Thoracic aorta (tissue), 2 donors: ENCODE data around the gene LCE3B. TPM values are rescaled to one million over a fixed set of nuclear protein-coding genes. Genes with fewer than 3 reads are reported as not detected.

Source experiments
- ATAC-seq: fragments of 150-250 bp; one replicate; pipeline ENCODE4 v1.8.0; 2017; ENCODE audit warnings: low read depth; ENCODE audit not compliant: insufficient number of reproducible peaks, low FRiP score
- DNase-seq: peaks from one replicate; pipeline ENCODE4 v3.0.0-alpha.2; 2020; ENCODE audit warnings: low spot score
- H3K27ac ChIP-seq, 2 donors: fragments of 200-600 bp; sonication (generic); 1 replicate in 1 of 2; 2 replicates in 1 of 2; pipeline ENCODE4 v1.5.1; 2016; ENCODE audit warnings: mild to moderate bottlenecking in 2 of 2, moderate library complexity in 2 of 2
- H3K27me3 ChIP-seq: fragments of 200-600 bp; sonication (generic); replicated peaks from 2 replicates; pipeline ENCODE4 v1.6.0; 2016; ENCODE audit warnings: mild to moderate bottlenecking; ENCODE audit not compliant: insufficient read depth
- H3K36me3 ChIP-seq: fragments of 200-600 bp; sonication (generic); one replicate; pipeline ENCODE4 v1.5.1; 2016
- H3K4me1 ChIP-seq, 2 donors: fragments of 200-600 bp; sonication (generic); 1 replicate in 1 of 2; 2 replicates in 1 of 2; pipeline versions ENCODE4 v1.5.1 to v1.6.0; 2016; ENCODE audit warnings: low read depth in 2 of 2, mild to moderate bottlenecking in 1 of 2; ENCODE audit not compliant: control insufficient read depth in 1 of 2
- H3K4me3 ChIP-seq: fragments of 200-600 bp; sonication (generic); 2 replicates; pipeline ENCODE4 v1.5.1; 2016; ENCODE audit warnings: mild to moderate bottlenecking
- H3K9me3 ChIP-seq: fragments of 200-600 bp; sonication (generic); 2 replicates; pipeline ENCODE4 v1.5.1; 2016
- CTCF ChIP-seq: fragments of 200-600 bp; sonication (generic); IDR thresholded peaks from one replicate; pipeline ENCODE4 v1.5.1; 2019; ENCODE audit warnings: antibody characterized with exemption
- total RNA-seq, 2 donors: library from RNA; depleted of rRNA; stranded (reverse); fragments of >200 nt; gene quantifications; one replicate each; pipeline versions ENCODE4 v1.1.0 to v1.2.3, GENCODE V29; 2016

The LCE3B gene
- total RNA-seq, 2 donors from 2014 or later: not detected

- ATAC-seq (no peak), DNase-seq (no peak)
- Histone ChIP-seq H3K27me3 (no peaks in the 10 kb centered on the region), H3K36me3 (no peaks in the 10 kb centered on the region), H3K4me3 (no peak within 1 kb of the TSS), H3K9me3 (no peaks in the 10 kb centered on the region), H3K4me1 (no peaks in the 10 kb centered on the region), H3K27ac (no peak within 1 kb of the TSS)
- no peak for TF ChIP-seq CTCF
These were observed 33.2 kb upstream of the LCE3B start, which contains the start of gene LCE3D for GRCh38 chr1:152580433-152580832. LCE3D (minus strand) TSS chr1:152580516; CDS start chr1:152579936, 580 bp downstream.

GRCh38 chr1:152582647-152583046 lies 31.0 kb upstream of the LCE3B start:
- no peaks in the 10 kb centered on the region for H3K27me3 ChIP-seq
- H3K36me3 ChIP-seq: no peaks in the 10 kb centered on the region
- no peak for ATAC-seq
- no peak overlapping the region for H3K27ac ChIP-seq
- no peak overlapping the region for H3K4me3 ChIP-seq
- no peak for DNase-seq
- H3K9me3 ChIP-seq: no peaks in the 10 kb centered on the region
- no peaks in the 10 kb centered on the region for H3K4me1 ChIP-seq
- TF ChIP-seq CTCF: no peak

- Histone ChIP-seq H3K9me3 (no peaks in the 10 kb centered on the region), H3K4me3 (no peak overlapping the region), H3K27ac (no peak overlapping the region), H3K36me3 (no peaks in the 10 kb centered on the region), H3K27me3 (no peaks in the 10 kb centered on the region), H3K4me1 (no peaks in the 10 kb centered on the region)
- ATAC-seq (no peak), DNase-seq (no peak)
- no peak for TF ChIP-seq CTCF
These were observed 28.0 kb upstream of the LCE3B start for GRCh38 chr1:152585586-152585985.

- Histone ChIP-seq H3K36me3 (no peaks in the 10 kb centered on the region), H3K27me3 (no peaks in the 10 kb centered on the region), H3K4me1 (no peaks in the 10 kb centered on the region), H3K4me3 (no peak overlapping the region), H3K9me3 (no peaks in the 10 kb centered on the region), H3K27ac (no peak overlapping the region)
- ATAC-seq: no peak
- DNase-seq: no peak
- no peak for TF ChIP-seq CTCF
These were observed 16.6 kb upstream of the LCE3B start for GRCh38 chr1:152596986-152597385.

GRCh38 chr1:152599934-152600333 lies 13.7 kb upstream of the LCE3B start, which contains the start of gene LCE3C:
LCE3C (plus strand) TSS chr1:152600234; CDS start chr1:152600732, 498 bp downstream.
- no peak for DNase-seq
- Histone ChIP-seq H3K27ac (no peak within 1 kb of the TSS), H3K36me3 (no peaks in the 10 kb centered on the region), H3K27me3 (no peaks in the 10 kb centered on the region), H3K4me3 (no peak within 1 kb of the TSS), H3K9me3 (no peaks in the 10 kb centered on the region), H3K4me1 (no peaks in the 10 kb centered on the region)
- ATAC-seq: no peak
- TF ChIP-seq CTCF: no peak
